Measurements from ENCODE around the gene SWI5. TPM values are rescaled to one million over a fixed set of nuclear protein-coding genes. Genes with fewer than 3 reads are reported as not detected.

SWI5 gene
- total RNA-seq, 1 experiment from 2014 or later, result 22.4 TPM

DNA sequence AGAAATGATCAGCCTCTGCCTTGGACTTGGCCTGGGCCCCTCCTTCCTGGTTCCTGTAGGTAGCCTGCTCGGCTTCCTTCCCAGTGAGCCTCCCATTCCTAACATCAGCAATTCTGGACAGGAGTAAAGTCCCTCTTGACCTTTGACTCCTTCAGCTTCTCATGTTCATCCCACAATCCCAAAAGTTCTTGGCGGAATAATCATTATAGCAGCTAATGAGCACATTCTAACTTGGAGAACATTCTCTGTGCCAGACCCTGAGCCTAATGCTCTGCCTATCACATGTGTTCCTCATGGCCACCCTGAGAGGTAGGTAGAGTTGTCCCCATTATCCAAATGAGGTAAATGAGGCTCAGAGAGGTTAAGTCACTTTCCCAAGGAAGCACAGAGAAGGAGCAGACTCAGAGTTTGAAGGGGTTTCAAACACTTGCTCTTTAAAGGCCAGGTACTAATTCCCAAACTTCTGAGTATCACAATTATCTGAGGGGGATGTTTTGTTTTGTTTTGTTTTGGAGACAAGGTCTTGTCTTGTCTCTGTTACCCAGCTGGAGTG, 21.2 kb downstream of the SWI5 start:
- Histone ChIP-seq H3K4me1 (ENCODE audit: control insufficient read depth in 1 of 2, insufficient read depth in 2 of 2, low read length in 2 of 2) (peaks cover 5 to 29% of the 10 kb centered on the region in 2 experiments; a peak in 3 of 4 replicates), H3K27me3 (ENCODE audit: insufficient read depth, low read length) (no peaks in the 10 kb centered on the region), H3K27ac (ENCODE audit: low read depth, low read length) (no peak overlapping the region), H3K36me3 (ENCODE audit: control insufficient read depth in 1 of 2, insufficient read depth in 2 of 2, low read length in 2 of 2) (no peaks in the 10 kb centered on the region), H3K79me2 (ENCODE audit: insufficient read depth, low read length) (no peaks in the 10 kb centered on the region), H3K4me2 (ENCODE audit: low read length) (no peak overlapping the region), H2AFZ (ENCODE audit: low read depth, low read length, poor library complexity, severe bottlenecking) (no peak overlapping the region), H3K4me3 (replicated peaks in 1 of 2; ENCODE audit: low read depth in 1 of 2, low read length in 2 of 2) (no peak overlapping the region), H3K9ac (ENCODE audit: low read length) (no peak overlapping the region), H3K9me2 (ENCODE audit: insufficient read depth) (no peaks in the 10 kb centered on the region), H4K20me1 (ENCODE audit: insufficient read depth) (no peaks in the 10 kb centered on the region), H3K9me3 (ENCODE audit: control insufficient read depth in 1 of 2, insufficient read depth in 1 of 2, low read depth in 1 of 2, low read length in 2 of 2) (no peaks in the 10 kb centered on the region)
- DNase-seq (ENCODE audit: low read depth, low spot score) (no peak), ATAC-seq (no peak)
- no peak for TF ChIP-seq POLR2AphosphoS5 (IDR thresholded peaks at IDR 0.05; ENCODE audit: low read depth, low read length)
- TF ChIP-seq TCF7L2 (IDR thresholded peaks at IDR 0.05; ENCODE audit: borderline replicate concordance, extremely low read depth, insufficient read depth, insufficient read length), result no peak
- TF ChIP-seq CEBPB (IDR thresholded peaks at IDR 0.05; ENCODE audit: low read depth), result no peak
- TF ChIP-seq POLR2A (IDR thresholded peaks at IDR 0.05; ENCODE audit: borderline replicate concordance, extremely low read depth, insufficient read depth, insufficient read length), result no peak
- TF ChIP-seq JUND (IDR thresholded peaks at IDR 0.05), result no peak
- TF ChIP-seq SRF (IDR thresholded peaks at IDR 0.05; ENCODE audit: low read depth), result no peak
- TF ChIP-seq, protein P1, sequence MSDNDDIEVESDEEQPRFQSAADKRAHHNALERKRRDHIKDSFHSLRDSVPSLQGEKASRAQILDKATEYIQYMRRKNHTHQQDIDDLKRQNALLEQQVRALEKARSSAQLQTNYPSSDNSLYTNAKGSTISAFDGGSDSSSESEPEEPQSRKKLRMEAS (IDR thresholded peaks at IDR 0.05), result no peak
- TF ChIP-seq FOSL1 (IDR thresholded peaks at IDR 0.05; ENCODE audit: low read depth), result no peak
- no peak for TF ChIP-seq SIN3A (IDR thresholded peaks at IDR 0.05; ENCODE audit: low read depth)
- no peak for TF ChIP-seq CBX3 (IDR thresholded peaks at IDR 0.05; ENCODE audit: low read depth)
- no peak for TF ChIP-seq RAD21 (IDR thresholded peaks at IDR 0.05; ENCODE audit: low read depth)
- TF ChIP-seq ZNF274 (IDR thresholded peaks at IDR 0.05; ENCODE audit: low read depth, low read length), result no peak
- no peak for TF ChIP-seq YY1 (IDR thresholded peaks at IDR 0.05; ENCODE audit: extremely low read depth, insufficient replicate concordance, low read depth, low read length)
- TF ChIP-seq SP1 (IDR thresholded peaks at IDR 0.05; ENCODE audit: low read depth), result no peak
- ChIA-PET CTCF (interaction anchor here (3.6 to 4.3 kb wide), 2 partner anchors 44 to 65 kb away, joined by 26 to 40 read pairs; no protein-coding TSS in a partner anchor), POLR2A (interaction anchor here (2.2 kb wide), 1 partner anchor 44 kb away, joined by 9 read pairs; no protein-coding TSS in a partner anchor), RAD21 (ENCODE audit: low non-redundant PET in 1 of 2, low total read pairs in 2 of 2, uncharacterized antibody in 2 of 2, unreplicated experiment in 2 of 2) (no interaction called here)
- BruUV-seq (replicated peaks), result no TSS peak
- intact Hi-C loops (cut with micrococcal nuclease), result loop anchor here (5.0 to 10.0 kb wide), 2 partner anchors 258 to 340 kb away; partner anchors contain the start of gene SPTAN1

Data from HCT116 (cell line).